GM12873 (cell line): Measurements from ENCODE around the gene CANT1.
A peak's percentile ranks its signal among the peaks of the same experiment; 100 is the strongest.

Experiments used
- TF ChIP-seq, protein P1 (sequence below): IDR thresholded peaks from 2 replicates; pipeline ENCODE4 v1.5.1; 2012; ENCODE audit warnings: low read depth, mild to moderate bottlenecking, moderate library complexity, low read length, control low read depth; ENCODE audit not compliant: insufficient read depth; ENCODE audit errors: missing control alignments

The CANT1 gene

DNA sequence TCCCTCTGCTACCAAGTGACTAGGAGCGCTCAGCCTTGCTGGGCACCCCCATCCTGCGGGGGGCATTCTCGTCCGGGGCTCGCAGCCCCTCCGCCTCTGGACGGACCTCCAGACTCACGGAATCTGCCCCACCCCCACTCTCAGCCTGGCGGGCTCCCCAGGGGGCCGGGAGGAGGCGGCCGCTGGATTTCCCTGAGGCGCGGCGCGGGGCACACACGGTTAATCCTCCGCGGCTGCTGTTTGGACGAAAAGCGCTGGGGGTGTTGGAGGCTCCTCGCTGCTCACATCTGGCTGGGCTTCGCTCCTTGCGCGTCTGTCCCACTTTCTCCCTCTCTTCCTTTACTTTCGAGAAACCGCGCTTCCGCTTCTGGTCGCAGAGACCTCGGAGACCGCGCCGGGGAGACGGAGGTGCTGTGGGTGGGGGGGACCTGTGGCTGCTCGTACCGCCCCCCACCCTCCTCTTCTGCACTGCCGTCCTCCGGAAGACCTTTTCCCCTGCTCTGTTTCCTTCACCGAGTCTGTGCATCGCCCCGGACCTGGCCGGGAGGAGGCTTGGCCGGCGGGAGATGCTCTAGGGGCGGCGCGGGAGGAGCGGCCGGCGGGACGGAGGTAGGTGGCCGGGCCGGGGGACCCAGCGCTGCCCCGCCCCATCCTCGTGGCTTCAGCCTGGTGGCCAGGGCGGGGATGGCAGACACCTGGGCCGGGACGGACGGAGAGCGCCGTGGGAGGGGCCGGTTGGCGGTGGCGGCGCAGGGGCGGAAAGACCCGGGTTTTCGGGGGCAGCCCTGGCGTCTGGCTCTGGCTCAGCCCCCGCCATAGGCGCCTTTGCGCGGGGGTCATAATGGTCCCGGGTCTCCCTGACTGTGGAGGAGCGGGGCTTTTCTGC, 14.6 kb upstream of the CANT1 start, which contains the start of gene C1QTNF1:
C1QTNF1 (plus strand) TSS at position 284 of the 886 bp plus-strand sequence. CDS start 19,800 bp downstream, outside the sequence.
- TF ChIP-seq, protein P1, sequence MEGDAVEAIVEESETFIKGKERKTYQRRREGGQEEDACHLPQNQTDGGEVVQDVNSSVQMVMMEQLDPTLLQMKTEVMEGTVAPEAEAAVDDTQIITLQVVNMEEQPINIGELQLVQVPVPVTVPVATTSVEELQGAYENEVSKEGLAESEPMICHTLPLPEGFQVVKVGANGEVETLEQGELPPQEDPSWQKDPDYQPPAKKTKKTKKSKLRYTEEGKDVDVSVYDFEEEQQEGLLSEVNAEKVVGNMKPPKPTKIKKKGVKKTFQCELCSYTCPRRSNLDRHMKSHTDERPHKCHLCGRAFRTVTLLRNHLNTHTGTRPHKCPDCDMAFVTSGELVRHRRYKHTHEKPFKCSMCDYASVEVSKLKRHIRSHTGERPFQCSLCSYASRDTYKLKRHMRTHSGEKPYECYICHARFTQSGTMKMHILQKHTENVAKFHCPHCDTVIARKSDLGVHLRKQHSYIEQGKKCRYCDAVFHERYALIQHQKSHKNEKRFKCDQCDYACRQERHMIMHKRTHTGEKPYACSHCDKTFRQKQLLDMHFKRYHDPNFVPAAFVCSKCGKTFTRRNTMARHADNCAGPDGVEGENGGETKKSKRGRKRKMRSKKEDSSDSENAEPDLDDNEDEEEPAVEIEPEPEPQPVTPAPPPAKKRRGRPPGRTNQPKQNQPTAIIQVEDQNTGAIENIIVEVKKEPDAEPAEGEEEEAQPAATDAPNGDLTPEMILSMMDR = no peak

GRCh38 chr17:79023180-79023705, 13.7 kb upstream of the CANT1 start:
- TF ChIP-seq, protein P1 = no peak

DNA sequence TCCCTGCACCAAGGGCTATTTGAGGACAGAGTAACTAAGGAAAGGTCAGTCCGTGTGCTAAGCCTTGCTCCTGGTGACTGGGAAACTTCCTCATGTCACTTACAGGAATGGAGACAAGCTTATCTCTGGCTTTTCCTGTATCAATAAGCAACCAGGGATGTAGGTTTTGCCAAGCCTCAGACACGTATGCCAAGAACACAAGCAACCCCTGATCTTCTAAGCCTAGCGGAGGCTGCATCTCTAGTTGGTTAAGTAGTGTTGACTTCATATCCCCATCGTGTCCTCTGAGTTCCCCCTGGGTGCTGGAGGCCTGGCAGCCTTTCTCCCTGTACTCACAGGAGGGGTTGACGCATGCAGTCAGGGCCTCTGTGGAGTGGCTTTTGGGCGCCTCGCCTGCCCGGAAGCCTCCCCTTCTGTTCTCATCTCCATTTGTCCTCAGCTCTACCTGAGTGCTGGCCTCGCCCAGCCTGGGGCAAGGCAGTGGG, 13.0 kb upstream of the CANT1 start:
- TF ChIP-seq, protein P1 = no peak

DNA sequence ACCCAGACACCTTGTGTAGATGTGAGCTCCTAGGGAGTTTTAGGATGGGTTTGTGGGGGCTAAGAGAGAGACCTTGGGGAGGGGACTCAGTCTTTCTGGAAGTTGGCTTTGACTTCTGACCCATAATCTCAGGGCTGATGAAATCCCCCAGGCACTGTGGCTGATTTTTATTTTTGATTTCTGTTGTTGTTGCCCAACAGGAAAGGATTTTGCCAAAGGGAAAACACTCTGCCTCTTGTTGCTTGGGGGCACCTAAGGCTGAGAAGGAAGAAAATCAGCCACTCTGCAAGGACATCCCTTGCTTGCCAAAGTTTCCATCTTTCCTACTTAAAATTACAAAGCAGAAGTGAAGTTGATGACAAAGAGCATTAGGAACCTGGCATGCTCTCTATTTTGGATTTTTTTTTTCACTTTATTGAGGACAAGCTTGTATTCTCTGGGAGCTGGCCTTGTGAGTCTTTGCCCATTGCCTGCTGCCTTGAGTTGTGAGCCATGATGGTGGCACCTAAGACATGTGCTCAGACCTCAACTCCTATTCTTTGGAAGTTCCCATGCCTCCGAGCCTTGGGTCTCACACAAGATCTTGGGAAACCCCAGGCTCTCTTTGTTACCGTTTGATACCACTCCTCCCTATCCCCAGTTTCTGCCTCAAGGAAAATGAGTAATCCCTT, 11.2 kb upstream of the CANT1 start:
- TF ChIP-seq, protein P1 = no peak

DNA sequence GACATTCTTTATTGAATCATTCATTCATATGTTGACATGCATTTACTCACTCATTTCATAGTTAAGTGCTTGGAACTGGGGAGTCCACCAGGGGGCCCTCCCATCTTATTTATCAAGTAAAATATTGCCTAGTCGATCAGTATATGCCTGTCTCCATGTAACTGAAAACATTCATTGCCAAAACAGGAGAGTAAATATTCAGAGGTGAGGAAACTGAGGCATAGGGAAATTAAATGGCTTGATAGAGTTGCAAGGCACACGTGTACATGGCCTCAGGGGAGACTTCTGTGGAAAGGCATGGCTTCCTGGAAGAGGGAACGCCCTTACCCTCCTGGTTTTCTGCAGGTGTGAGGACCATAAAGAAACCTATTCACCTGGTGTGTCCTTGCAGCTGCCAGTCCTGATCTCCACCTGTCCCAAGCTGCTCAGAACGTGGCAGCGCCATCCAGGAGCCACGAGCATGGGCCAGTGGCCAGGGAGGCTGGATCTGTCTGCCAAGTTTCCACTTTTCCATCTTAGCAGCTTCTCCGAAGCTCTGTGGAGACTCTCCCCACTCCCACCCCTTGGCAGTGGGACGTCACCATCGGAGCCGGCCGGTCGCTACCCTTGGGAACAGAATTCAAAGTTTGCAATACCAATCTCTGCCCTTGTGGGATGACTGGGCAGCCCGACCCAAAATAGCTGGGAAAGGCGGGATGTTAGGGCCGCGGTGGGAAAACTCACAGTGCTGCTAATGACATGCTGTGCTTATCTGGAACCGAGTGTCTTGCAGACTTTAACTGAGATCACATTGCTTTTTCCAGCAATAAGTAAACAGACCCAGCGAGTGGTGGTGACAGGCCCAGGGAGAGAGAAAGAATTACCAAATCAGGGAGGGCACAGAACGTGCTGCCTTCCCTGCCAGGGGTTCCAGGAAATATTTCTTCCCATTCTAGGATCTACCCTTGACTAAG, 10.3 kb upstream of the CANT1 start:
- TF ChIP-seq, protein P1 = peak; percentile 55

DNA sequence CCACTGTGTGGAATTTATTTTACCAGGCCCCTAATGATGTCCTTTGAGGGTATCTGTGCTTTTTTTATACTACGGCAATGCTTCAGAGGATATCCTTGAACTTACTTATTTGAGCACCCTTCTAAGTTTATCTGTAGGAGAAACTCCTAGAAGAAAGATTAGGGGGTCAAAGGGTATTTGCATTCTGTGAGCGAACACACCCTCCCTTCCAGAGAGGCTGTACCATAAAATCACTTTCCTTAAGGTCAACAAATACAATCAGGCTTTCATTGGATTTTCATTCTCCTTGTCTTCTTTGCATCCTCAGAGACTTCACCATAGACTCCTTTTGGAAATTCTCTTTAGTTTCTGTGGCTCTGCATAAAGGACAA, 9.7 kb upstream of the CANT1 start:
- TF ChIP-seq, protein P1 = no peak
